Right lobe of liver (tissue), 6 donors: ENCODE measurements around the gene MYO5B. TPM values are rescaled to one million over a fixed set of nuclear protein-coding genes. Genes with fewer than 3 reads are reported as not detected.

Source experiments
- ATAC-seq, 4 donors: fragments of 200-7000 bp; cut with Tn5 transposase; one replicate each; pipeline ENCODE4 v1.9.1; 2020; ENCODE audit warnings: mild to moderate bottlenecking in 4 of 4, moderate library complexity in 4 of 4
- DNase-seq, 3 donors: peaks; one replicate each; pipeline ENCODE4 v3.0.0-alpha.2; 2020
- H3K27ac ChIP-seq, 3 donors: fragments of 200-600 bp; one replicate each; pipeline ENCODE4 v1.8.0; 2022
- H3K27me3 ChIP-seq, 2 donors: fragments of 200-600 bp; one replicate each; pipeline ENCODE4 v1.8.0; 2022
- H3K36me3 ChIP-seq, 4 donors: fragments of 200-600 bp; sonication (generic) in 1 of 4; one replicate each; pipeline versions ENCODE4 v1.5.1 to v1.8.0; 2017 to 2022; ENCODE audit warnings: control low read depth in 1 of 4
- H3K4me1 ChIP-seq, 4 donors: fragments of 200-600 bp; sonication (generic) in 1 of 4; one replicate each; pipeline versions ENCODE4 v1.5.1 to v1.8.0; 2017 to 2022; ENCODE audit warnings: control low read depth in 1 of 4
- H3K4me3 ChIP-seq, 3 donors: fragments of 200-600 bp; one replicate each; pipeline ENCODE4 v1.8.0; 2022
- H3K9me3 ChIP-seq, 4 donors: fragments of 200-600 bp; sonication (generic) in 1 of 4; one replicate each; pipeline versions ENCODE4 v1.5.1 to v1.8.0; 2017 to 2022; ENCODE audit warnings: control low read depth in 1 of 4
- POLR2A ChIP-seq: fragments of 450-650 bp; IDR thresholded peaks from one replicate; pipeline ENCODE4 v1.6.1; 2017; ENCODE audit warnings: antibody characterized with exemption, mild to moderate bottlenecking
- WGBS: methylation state at CpG from one replicate; pipeline ENCODE4 v1.1.6; 2018; ENCODE audit warnings: low coverage, low lambda C conversion rate; ENCODE audit not compliant: insufficient coverage; ENCODE audit errors: missing lambda C conversion rate; 5-methylcytosine and 5-hydroxymethylcytosine counted together
- intact Hi-C, 2 donors: fragments of 100-400 bp; cut with DNase I; formaldehyde crosslinking; loops; one replicate each; pipeline versions ENCODE4 v1.11.2 to v1.14.1; 2022
- total RNA-seq, 6 experiments: library from RNA; depleted of rRNA in 2 of 6; stranded (reverse); fragments of >200 nt in 2 of 6; fragmentation: NEBNext Ultra II Directional in 3 of 6; extraction: Animal tissue kit (Norgen Biotek cat#: 25700) in 3 of 6; gene quantifications; one replicate each; pipeline versions ENCODE4 v1.1.0 to v1.2.4, GENCODE V29; 2016 to 2023
- TF ChIP-seq, protein P1 (sequence below), 4 donors: fragments of 200-600 bp in 3 of 4; fragments of 450-650 bp in 1 of 4; IDR thresholded peaks; one replicate each; pipeline versions ENCODE4 v1.5.1 to v1.8.0; 2016 to 2022; ENCODE audit warnings: antibody characterized with exemption in 4 of 4, mild to moderate bottlenecking in 2 of 4
- donor health status: DM: no; HTN: yes; CAD: no.
- donor health status: DM: no; HTN: no; CAD: no.
- donor health status: DM: no; HTN: no; CAD: no.
- donor health status: DM: no; HTN: yes; CAD: no.
- donor health status: DM: no; HTN: yes; CAD: no.

MYO5B gene
- total RNA-seq, 6 experiments from 2014 or later: 13.4 to 25.1 (median 16.6) TPM

DNA sequence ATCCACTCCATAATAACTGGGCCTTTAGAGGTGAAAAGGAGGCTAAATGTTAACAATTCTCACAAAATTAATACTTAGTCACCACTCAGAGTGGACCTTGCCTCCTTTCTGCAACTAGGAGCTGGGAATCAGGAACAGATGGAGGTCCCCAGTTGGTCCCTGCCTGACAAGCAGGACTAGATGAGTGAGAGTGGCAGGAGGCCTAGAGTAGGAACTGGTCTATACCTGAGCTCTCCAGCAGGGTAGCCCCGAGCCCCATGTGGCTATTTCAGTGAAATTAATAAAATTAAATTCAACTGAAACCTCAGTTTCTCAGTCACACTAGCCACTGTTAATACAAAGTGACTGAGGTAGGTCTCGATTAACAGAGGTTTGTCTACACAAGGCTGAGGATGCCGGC, 150.5 kb downstream of the MYO5B start:
- 81% methylated on average over 3 of the region's 3 CpGs for WGBS
- no peaks in the 10 kb centered on the region for H3K4me1 ChIP-seq
- DNase-seq (no peak), ATAC-seq (peak in 1 of 4 donors; percentile 29)
- no peaks in the 10 kb centered on the region for H3K36me3 ChIP-seq
- intact Hi-C loops: no loop called here
- no peak overlapping the region for H3K4me3 ChIP-seq
- no peaks in the 10 kb centered on the region for H3K27me3 ChIP-seq
- no peak overlapping the region for H3K27ac ChIP-seq
- TF ChIP-seq, protein P1, sequence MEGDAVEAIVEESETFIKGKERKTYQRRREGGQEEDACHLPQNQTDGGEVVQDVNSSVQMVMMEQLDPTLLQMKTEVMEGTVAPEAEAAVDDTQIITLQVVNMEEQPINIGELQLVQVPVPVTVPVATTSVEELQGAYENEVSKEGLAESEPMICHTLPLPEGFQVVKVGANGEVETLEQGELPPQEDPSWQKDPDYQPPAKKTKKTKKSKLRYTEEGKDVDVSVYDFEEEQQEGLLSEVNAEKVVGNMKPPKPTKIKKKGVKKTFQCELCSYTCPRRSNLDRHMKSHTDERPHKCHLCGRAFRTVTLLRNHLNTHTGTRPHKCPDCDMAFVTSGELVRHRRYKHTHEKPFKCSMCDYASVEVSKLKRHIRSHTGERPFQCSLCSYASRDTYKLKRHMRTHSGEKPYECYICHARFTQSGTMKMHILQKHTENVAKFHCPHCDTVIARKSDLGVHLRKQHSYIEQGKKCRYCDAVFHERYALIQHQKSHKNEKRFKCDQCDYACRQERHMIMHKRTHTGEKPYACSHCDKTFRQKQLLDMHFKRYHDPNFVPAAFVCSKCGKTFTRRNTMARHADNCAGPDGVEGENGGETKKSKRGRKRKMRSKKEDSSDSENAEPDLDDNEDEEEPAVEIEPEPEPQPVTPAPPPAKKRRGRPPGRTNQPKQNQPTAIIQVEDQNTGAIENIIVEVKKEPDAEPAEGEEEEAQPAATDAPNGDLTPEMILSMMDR (IDR thresholded peaks at IDR 0.05): no peak
- no peak for TF ChIP-seq POLR2A
- no peaks in the 10 kb centered on the region for H3K9me3 ChIP-seq

DNA sequence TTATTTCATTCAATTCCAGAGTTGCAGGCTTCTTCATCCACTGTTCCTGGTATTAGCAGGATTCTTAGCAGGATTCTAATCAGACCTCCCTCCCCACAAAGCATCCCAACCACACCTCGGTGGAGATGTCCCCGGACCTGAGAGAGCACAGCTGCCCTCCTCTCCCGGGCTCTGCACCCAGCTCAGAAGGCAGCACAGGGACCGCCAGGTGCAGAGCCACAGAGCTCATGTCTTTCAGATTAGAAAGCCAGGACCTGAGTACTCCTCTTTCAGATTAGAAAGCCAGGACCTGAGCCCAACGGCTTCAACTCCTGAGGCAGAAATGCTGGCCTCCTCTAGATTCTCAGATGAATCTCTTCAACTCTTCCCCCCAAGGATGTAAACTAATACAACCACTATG, 152.3 kb downstream of the MYO5B start:
- TF ChIP-seq, protein P1 (IDR thresholded peaks at IDR 0.05): no peak
- no peak for TF ChIP-seq POLR2A
- no peaks in the 10 kb centered on the region for H3K4me1 ChIP-seq
- no peak overlapping the region for H3K27ac ChIP-seq
- H3K36me3 ChIP-seq: no peaks in the 10 kb centered on the region
- H3K27me3 ChIP-seq: no peaks in the 10 kb centered on the region
- DNase-seq (no peak), ATAC-seq (no peak)
- no peak overlapping the region for H3K4me3 ChIP-seq
- intact Hi-C loops: no loop called here
- H3K9me3 ChIP-seq: no peaks in the 10 kb centered on the region
- WGBS: 61% methylated on average over 4 of the region's 5 CpGs

DNA sequence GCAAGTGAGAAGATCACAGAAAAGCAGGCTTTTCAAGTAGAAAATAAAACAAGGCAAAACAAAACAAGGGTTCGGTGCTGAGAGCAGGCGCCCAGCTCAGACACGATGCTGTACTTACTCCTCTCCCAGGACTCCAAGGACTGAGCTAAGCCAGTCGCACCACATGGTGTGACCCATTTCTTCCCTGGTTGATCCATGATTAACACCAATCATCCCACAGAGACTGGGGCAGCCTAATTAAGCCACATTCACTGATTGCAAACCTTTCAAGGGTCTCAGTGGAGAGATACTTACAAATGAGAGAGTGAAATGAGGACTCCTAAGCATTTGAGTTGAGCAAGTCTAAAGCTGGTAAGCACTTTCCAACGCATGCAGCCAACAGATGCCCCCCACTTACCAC, 155.2 kb downstream of the MYO5B start:
- no peaks in the 10 kb centered on the region for H3K9me3 ChIP-seq
- H3K4me3 ChIP-seq: no peak overlapping the region
- H3K27ac ChIP-seq: no peak overlapping the region
- H3K4me1 ChIP-seq: no peaks in the 10 kb centered on the region
- no peaks in the 10 kb centered on the region for H3K27me3 ChIP-seq
- intact Hi-C loops: no loop called here
- WGBS: 91% methylated on average over 5 of the region's 5 CpGs
- TF ChIP-seq POLR2A: no peak
- TF ChIP-seq, protein P1 (IDR thresholded peaks at IDR 0.05): no peak
- DNase-seq: no peak
- no peaks in the 10 kb centered on the region for H3K36me3 ChIP-seq
- no peak for ATAC-seq

DNA sequence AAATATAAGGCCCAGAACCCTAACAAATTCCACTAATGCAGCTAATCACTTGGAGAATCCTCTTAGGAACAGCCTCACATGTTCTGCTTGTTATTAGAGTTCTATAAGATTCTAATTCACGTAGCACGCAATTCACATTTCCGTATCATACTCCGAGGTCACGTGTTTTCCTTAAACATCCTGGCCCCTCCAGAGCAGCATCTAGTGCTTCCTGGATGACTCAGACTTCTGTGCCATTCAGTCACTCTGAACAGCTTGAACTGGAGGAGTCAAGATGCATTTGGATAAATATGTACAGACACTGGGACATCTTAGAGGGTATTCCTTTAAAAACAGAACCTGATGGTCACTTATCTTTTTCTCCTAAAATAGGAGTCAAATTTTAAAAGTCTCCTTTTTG, 156.5 kb downstream of the MYO5B start:
- TF ChIP-seq, protein P1 (IDR thresholded peaks at IDR 0.05): no peak
- TF ChIP-seq POLR2A: no peak
- Histone ChIP-seq H3K36me3 (no peaks in the 10 kb centered on the region), H3K27ac (no peak overlapping the region), H3K27me3 (no peaks in the 10 kb centered on the region), H3K4me1 (no peaks in the 10 kb centered on the region), H3K9me3 (no peaks in the 10 kb centered on the region), H3K4me3 (no peak overlapping the region)
- intact Hi-C loops: no loop called here
- ATAC-seq (no peak), DNase-seq (no peak)
- 87% methylated on average over 5 of the region's 5 CpGs for WGBS

DNA sequence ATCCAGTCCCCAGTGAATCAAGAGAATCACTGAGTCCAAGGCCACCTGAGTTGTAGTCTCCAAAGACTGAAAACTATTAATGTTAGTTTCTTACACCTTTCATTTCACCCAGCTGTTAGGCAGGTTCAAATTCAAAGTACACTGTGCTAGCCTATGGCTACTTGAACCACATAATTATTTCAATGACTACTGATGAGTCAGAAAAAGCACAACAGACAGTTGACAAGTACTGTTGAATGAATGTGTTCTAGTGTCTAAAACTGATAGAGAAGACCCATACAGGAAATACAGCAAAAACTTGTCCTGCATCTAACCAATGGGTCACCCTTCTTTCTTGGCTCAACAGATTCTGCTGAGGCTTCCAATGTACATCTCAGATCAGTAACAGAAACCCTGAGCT, 160.9 kb downstream of the MYO5B start:
- no peak for TF ChIP-seq POLR2A
- TF ChIP-seq, protein P1 (IDR thresholded peaks at IDR 0.05): no peak
- Histone ChIP-seq H3K27me3 (no peaks in the 10 kb centered on the region), H3K9me3 (no peaks in the 10 kb centered on the region), H3K4me3 (no peak overlapping the region), H3K27ac (no peak overlapping the region), H3K36me3 (no peaks in the 10 kb centered on the region), H3K4me1 (no peaks in the 10 kb centered on the region)
- DNase-seq: no peak
- no peak for ATAC-seq
- intact Hi-C loops: no loop called here
